Smooth muscle cell (in vitro differentiated cells): ENCODE measurements around the gene SOX1. TPM values are rescaled to one million over a fixed set of nuclear protein-coding genes. Genes with fewer than 3 reads are reported as not detected.

ENCODE experiments used
- DNase-seq: peaks from one replicate; lab custom pipeline; 2025; ENCODE audit not compliant: unreplicated experiment; lab: John Stamatoyannopoulos, UW
- H2AFZ ChIP-seq: fragments of 200-600 bp; sonication (generic); 2 replicates; pipeline ENCODE4 v1.6.0; 2016; ENCODE audit warnings: antibody characterized with exemption, low read depth, mild to moderate bottlenecking
- H3F3A ChIP-seq: fragments of 200-600 bp; sonication (generic); 2 replicates; pipeline ENCODE4 v1.6.0; 2017; ENCODE audit warnings: antibody characterized with exemption, low read depth
- H3K27ac ChIP-seq: fragments of 200-600 bp; sonication (generic); 2 replicates; pipeline ENCODE4 v1.5.1; 2016; ENCODE audit warnings: low read depth, mild to moderate bottlenecking
- H3K27me3 ChIP-seq: fragments of 200-600 bp; sonication (generic); 2 replicates; pipeline ENCODE4 v1.6.1; 2016; ENCODE audit warnings: low read depth, mild to moderate bottlenecking
- H3K36me3 ChIP-seq: fragments of 200-600 bp; sonication (generic); 2 replicates; pipeline ENCODE4 v1.5.1; 2016; ENCODE audit warnings: low read depth
- H3K4me1 ChIP-seq: fragments of 200-600 bp; sonication (generic); 2 replicates; pipeline ENCODE4 v1.5.1; 2016; ENCODE audit warnings: low read depth
- H3K4me2 ChIP-seq: fragments of 200-600 bp; sonication (generic); 2 replicates; pipeline ENCODE4 v1.6.0; 2016; ENCODE audit warnings: mild to moderate bottlenecking
- H3K4me3 ChIP-seq: fragments of 200-600 bp; sonication (generic); 2 replicates; pipeline ENCODE4 v1.5.1; 2016; ENCODE audit warnings: mild to moderate bottlenecking
- H3K79me2 ChIP-seq: fragments of 200-600 bp; sonication (generic); 2 replicates; pipeline ENCODE4 v1.6.0; 2016; ENCODE audit warnings: low read depth, mild to moderate bottlenecking
- H3K9ac ChIP-seq: fragments of 200-600 bp; sonication (generic); 2 replicates; pipeline ENCODE4 v1.6.0; 2016; ENCODE audit warnings: low read depth
- H3K9me3 ChIP-seq: fragments of 200-600 bp; sonication (generic); replicated peaks from 2 replicates; pipeline ENCODE4 v1.5.1; 2016; ENCODE audit warnings: low read depth
- H4K20me1 ChIP-seq: fragments of 200-600 bp; sonication (generic); 2 replicates; pipeline ENCODE4 v1.6.0; 2016; ENCODE audit warnings: low read depth
- CTCF ChIP-seq: fragments of 200-600 bp; sonication (generic); IDR thresholded peaks from 2 replicates; pipeline ENCODE4 v1.5.1; 2017; ENCODE audit warnings: borderline replicate concordance, mild to moderate bottlenecking, antibody characterized with exemption; ENCODE audit not compliant: insufficient read depth, poor library complexity, severe bottlenecking
- WGBS: methylation state at CpG from one replicate; pipeline ENCODE4 v1.1.7; 2016; ENCODE audit warnings: low lambda C conversion rate; 5-methylcytosine and 5-hydroxymethylcytosine counted together
- polyA plus RNA-seq: library from polyadenylated mRNA; unstranded; fragments of >200 nt; fragmentation: Nextera tagmentation; extraction: Ambion mirVana; gene quantifications from 2 replicates; pipeline ENCODE4 v1.2.1, GENCODE V29; 2016
- total RNA-seq: library from RNA; depleted of rRNA; stranded (reverse); fragments of >200 nt; gene quantifications from 2 replicates; pipeline ENCODE4 v1.2.3, GENCODE V29; 2014

Gene SOX1
- total and polyA plus RNA-seq, 2 experiments from 2014 or later = not detected

GRCh38 chr13:112028481-112028880, 38.5 kb upstream of the SOX1 start:
- WGBS = 93% methylated on average over 14 of the region's 14 CpGs
- no peaks in the 10 kb centered on the region for H3K9me3 ChIP-seq
- no peaks in the 10 kb centered on the region for H4K20me1 ChIP-seq
- H3K9ac ChIP-seq = no peak overlapping the region
- DNase-seq = no peak
- H3K4me3 ChIP-seq = no peak overlapping the region
- no peak overlapping the region for H3K4me2 ChIP-seq
- H3K36me3 ChIP-seq = no peaks in the 10 kb centered on the region
- TF ChIP-seq CTCF = no peak
- H3K27ac ChIP-seq = no peak overlapping the region
- H3K4me1 ChIP-seq = peaks cover 3% of the 10 kb centered on the region
- no peaks in the 10 kb centered on the region for H3K79me2 ChIP-seq
- H3F3A ChIP-seq = no peaks in the 10 kb centered on the region
- H3K27me3 ChIP-seq = no peaks in the 10 kb centered on the region
- H2AFZ ChIP-seq = no peak overlapping the region

- Histone ChIP-seq H3K27ac (no peak overlapping the region), H4K20me1 (no peaks in the 10 kb centered on the region), H3K36me3 (no peaks in the 10 kb centered on the region), H3K27me3 (no peaks in the 10 kb centered on the region), H3F3A (no peaks in the 10 kb centered on the region), H3K4me1 (peaks cover 3% of the 10 kb centered on the region), H3K9ac (no peak overlapping the region), H3K79me2 (no peaks in the 10 kb centered on the region), H3K9me3 (no peaks in the 10 kb centered on the region), H3K4me3 (no peak overlapping the region), H2AFZ (no peak overlapping the region), H3K4me2 (no peak overlapping the region)
- no peak for TF ChIP-seq CTCF
- 94% methylated on average over 11 of the region's 11 CpGs for WGBS
- no peak for DNase-seq
These were observed 37.8 kb upstream of the SOX1 start for GRCh38 chr13:112029143-112029542.

GRCh38 chr13:112032186-112032993, 34.6 kb upstream of the SOX1 start:
- no peak for TF ChIP-seq CTCF
- Histone ChIP-seq H3K27ac (no peak overlapping the region), H3K79me2 (no peaks in the 10 kb centered on the region), H3K4me1 (peaks cover 3% of the 10 kb centered on the region), H3F3A (no peaks in the 10 kb centered on the region), H3K4me3 (no peak overlapping the region), H3K4me2 (no peak overlapping the region), H3K27me3 (no peaks in the 10 kb centered on the region), H3K9me3 (no peaks in the 10 kb centered on the region), H4K20me1 (no peaks in the 10 kb centered on the region), H3K9ac (no peak overlapping the region), H3K36me3 (no peaks in the 10 kb centered on the region), H2AFZ (no peak overlapping the region)
- no peak for DNase-seq
- 76% methylated on average over 18 of the region's 18 CpGs for WGBS

GRCh38 chr13:112034231-112034630, 32.7 kb upstream of the SOX1 start:
- H3K4me1 ChIP-seq = peaks cover 3% of the 10 kb centered on the region
- no peaks in the 10 kb centered on the region for H3K79me2 ChIP-seq
- no peak for DNase-seq
- H3K9me3 ChIP-seq = no peaks in the 10 kb centered on the region
- H3K4me3 ChIP-seq = no peak overlapping the region
- no peak overlapping the region for H3K9ac ChIP-seq
- no peak overlapping the region for H3K27ac ChIP-seq
- no peaks in the 10 kb centered on the region for H3K36me3 ChIP-seq
- peaks cover 11% of the 10 kb centered on the region for H3K27me3 ChIP-seq
- H3F3A ChIP-seq = no peaks in the 10 kb centered on the region
- 89% methylated on average over 12 of the region's 12 CpGs for WGBS
- no peak overlapping the region for H3K4me2 ChIP-seq
- no peak for TF ChIP-seq CTCF
- H4K20me1 ChIP-seq = no peaks in the 10 kb centered on the region
- no peak overlapping the region for H2AFZ ChIP-seq
